Astrocyte of the spinal cord (primary cell): ENCODE results near the gene CAPN12.
"Not testable (repeated sequence)": the region's sequence is repeated elsewhere in the genome, so short reads cannot be mapped to it uniquely, and the experiment has no call there.

Experiments used
- DNase-seq: peaks from one replicate; pipeline ENCODE4 v3.0.0; 2011; ENCODE audit warnings: low read depth, low spot score
- H3K4me3 ChIP-seq: 2 replicates; pipeline ENCODE4 v1.5.1; 2011; ENCODE audit warnings: low read depth, mild to moderate bottlenecking, low read length, moderate library complexity
- CTCF ChIP-seq: IDR thresholded peaks from 2 replicates; pipeline ENCODE4 v1.5.1; 2012; ENCODE audit warnings: low read depth, mild to moderate bottlenecking, low read length, inconsistent platforms
- in situ Hi-C: cut with HindIII; loops from 2 replicates; pipeline ENCODE4 v1.10.0; 2017; ENCODE audit warnings: low sequenced_read_pairs

The CAPN12 gene

GRCh38 chr19:38766276-38767047, 22.2 kb upstream of the CAPN12 start:
- TF ChIP-seq CTCF, result no peak
- H3K4me3 ChIP-seq, result no peak overlapping the region
- no peak for DNase-seq
- in situ Hi-C loops, result no loop called here

DNA sequence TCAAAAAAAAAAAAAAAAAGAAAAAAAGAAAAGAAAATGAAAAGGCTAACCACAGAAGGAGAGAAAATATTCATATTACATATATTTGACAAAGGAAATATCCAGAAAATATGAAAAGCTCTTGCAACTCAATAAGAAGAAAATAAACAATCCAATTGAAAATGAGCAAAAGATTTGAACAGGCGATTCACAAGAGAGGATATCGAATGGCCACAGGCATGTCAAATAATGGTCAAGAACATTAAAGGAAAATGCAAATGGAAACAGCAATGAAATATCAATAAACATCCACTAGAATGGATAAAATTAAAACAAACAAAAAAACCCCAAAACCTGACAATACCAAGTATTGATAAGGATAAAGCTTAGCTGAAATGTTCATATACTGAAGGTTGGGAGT, 20.9 kb upstream of the CAPN12 start:
- in situ Hi-C loops, result no loop called here
- no peak for DNase-seq
- no peak for TF ChIP-seq CTCF
- H3K4me3 ChIP-seq, result no peak overlapping the region

GRCh38 chr19:38763795-38764220, 19.5 kb upstream of the CAPN12 start:
- H3K4me3 ChIP-seq, result no peak overlapping the region
- DNase-seq, result no peak
- in situ Hi-C loops, result no loop called here
- TF ChIP-seq CTCF, result no peak

GRCh38 chr19:38761884-38762389, 17.7 kb upstream of the CAPN12 start:
- DNase-seq, in situ Hi-C loops, H3K4me3 ChIP-seq: not testable (repeated sequence)

GRCh38 chr19:38760805-38761517, 16.7 kb upstream of the CAPN12 start:
- DNase-seq, H3K4me3 ChIP-seq, in situ Hi-C loops: not testable (repeated sequence)

GRCh38 chr19:38759590-38760003, 15.3 kb upstream of the CAPN12 start:
- no peak for DNase-seq
- no peak overlapping the region for H3K4me3 ChIP-seq
- no peak for TF ChIP-seq CTCF
- in situ Hi-C loops, result no loop called here

- DNase-seq, in situ Hi-C loops, H3K4me3 ChIP-seq: not testable (repeated sequence)
These were observed 9.9 kb upstream of the CAPN12 start for GRCh38 chr19:38754196-38754595.

GRCh38 chr19:38753783-38754182, 9.5 kb upstream of the CAPN12 start:
- H3K4me3 ChIP-seq, in situ Hi-C loops, DNase-seq: not testable (repeated sequence)
